GM12878 (cell line): Measurements from ENCODE around the gene CACNA2D3. TPM values are rescaled to one million over a fixed set of nuclear protein-coding genes. Genes with fewer than 3 reads are reported as not detected.

ENCODE experiments used
- ATAC-seq: fragments of 200-7000 bp; cut with Tn5 transposase; 3 replicates; pipeline ENCODE4 v1.9.1; 2020; ENCODE audit warnings: mild to moderate bottlenecking, moderate library complexity
- BruUV-seq: library from RNA; stranded (reverse); fragments of 400-500 nt; replicated peaks from 2 replicates; lab custom pipeline; 2021; lab: Mats Ljungman, UMichigan
- CTCF ChIA-PET: fragments of 300-600 bp; sonication (Branson Sonifier 250); formaldehyde crosslinking; extraction: SDS; loops from one replicate; lab custom pipeline; 2021; ENCODE audit warnings: inconsistent platforms; lab: Yijun Ruan, JAX
- POLR2A ChIA-PET: fragments of 350-600 bp; formaldehyde crosslinking; extraction: SDS; loops from one replicate; lab custom pipeline; 2021; ENCODE audit warnings: inconsistent platforms; lab: Charles Lee
- RAD21 ChIA-PET: fragments of 300-600 bp; sonication (Branson Sonifier 250); formaldehyde crosslinking; loops from one replicate; lab custom pipeline; 2023; ENCODE audit warnings: antibody characterized with exemption; ENCODE audit not compliant: unreplicated experiment; lab: Charles Lee
- SMC1A ChIA-PET: fragments of 300-600 bp; sonication (Branson Sonifier 250); formaldehyde crosslinking; loops from one replicate; lab custom pipeline; 2023; ENCODE audit not compliant: unreplicated experiment, uncharacterized antibody; lab: Charles Lee
- DNase-seq: peaks from one replicate; pipeline ENCODE4 v3.0.0-alpha.2; 2011; ENCODE audit warnings: low read depth, low spot score
- FAIRE-seq: peaks from 3 replicates; lab custom pipeline; 2011; peaks lifted over from hg19 to GRCh38; lab: Jason Lieb, UNC
- H2AFZ ChIP-seq: 2 replicates; pipeline ENCODE4 v1.6.0; 2011; ENCODE audit warnings: low read depth, low read length, control low read depth; ENCODE audit not compliant: control insufficient read depth
- H3K27ac ChIP-seq: 2 replicates; pipeline ENCODE4 v1.5.1; 2011; ENCODE audit warnings: control low read depth; ENCODE audit not compliant: control insufficient read depth, insufficient read depth
- H3K27me3 ChIP-seq, 2 experiments: replicated peaks in 1 of 2; 2 replicates each; pipeline versions ENCODE4 v1.6.0 to v1.6.1; 2011; ENCODE audit warnings: low read length in 1 of 2; ENCODE audit not compliant: control insufficient read depth in 2 of 2, insufficient read depth in 2 of 2
- H3K36me3 ChIP-seq, 2 experiments: 2 replicates each; pipeline ENCODE4 v1.5.1; 2011; ENCODE audit warnings: low read length in 1 of 2; ENCODE audit not compliant: control insufficient read depth in 2 of 2, insufficient read depth in 2 of 2
- H3K4me1 ChIP-seq: 2 replicates; pipeline ENCODE4 v1.6.1; 2011; ENCODE audit warnings: mild to moderate bottlenecking, low read length, moderate library complexity, mixed read lengths; ENCODE audit not compliant: control insufficient read depth, insufficient read depth
- H3K4me2 ChIP-seq: 2 replicates; pipeline ENCODE4 v1.6.0; 2011; ENCODE audit warnings: control low read depth; ENCODE audit not compliant: control insufficient read depth, insufficient read depth
- H3K4me3 ChIP-seq: fragments of 200-600 bp; sonication (generic); 2 replicates; pipeline ENCODE4 v1.5.1; 2016
- H3K79me2 ChIP-seq: 2 replicates; pipeline ENCODE4 v1.6.0; 2011; ENCODE audit warnings: low read length; ENCODE audit not compliant: control insufficient read depth, insufficient read depth
- H3K9ac ChIP-seq: 2 replicates; pipeline ENCODE4 v1.8.0; 2011; ENCODE audit warnings: low read length, control low read depth, mixed read lengths; ENCODE audit not compliant: control insufficient read depth, insufficient read depth
- H3K9me3 ChIP-seq: replicated peaks from 3 replicates; pipeline ENCODE4 v1.5.1; 2011; ENCODE audit warnings: mild to moderate bottlenecking, low read length; ENCODE audit not compliant: control insufficient read depth, insufficient read depth
- H4K20me1 ChIP-seq: 2 replicates; pipeline ENCODE4 v1.6.0; 2011; ENCODE audit not compliant: control insufficient read depth, insufficient read depth
- ASH2L ChIP-seq: fragments of 300-600, 200-600 bp; sonication (generic); IDR thresholded peaks from 2 replicates; pipeline ENCODE4 v1.6.1; 2017; ENCODE audit warnings: low read depth, mild to moderate bottlenecking, borderline replicate concordance
- BRCA1 ChIP-seq: IDR thresholded peaks from 2 replicates; pipeline ENCODE4 v1.6.1; 2011; ENCODE audit warnings: low read depth, low read length, improper control_type of control experiment
- DPF2 ChIP-seq: fragments of 450-650 bp; IDR thresholded peaks from 2 replicates; pipeline ENCODE4 v1.6.1; 2017; ENCODE audit warnings: mild to moderate bottlenecking
- ETV6 ChIP-seq, 2 experiments: fragments of 450-650 bp in 1 of 2; IDR thresholded peaks in 1 of 2; conservative IDR thresholded peaks in 1 of 2; 2 replicates each; pipeline ENCODE4 v1.6.1; 2014; ENCODE audit warnings: antibody characterized with exemption in 1 of 2, borderline replicate concordance in 1 of 2, low read depth in 1 of 2, mild to moderate bottlenecking in 1 of 2, moderate library complexity in 1 of 2
- LARP7 ChIP-seq: fragments of 450-650 bp; IDR thresholded peaks from 2 replicates; pipeline ENCODE4 v1.6.1; 2017; ENCODE audit warnings: mild to moderate bottlenecking
- RAD51 ChIP-seq: fragments of 450-650 bp; IDR thresholded peaks from 2 replicates; pipeline ENCODE4 v1.6.1; 2016; ENCODE audit warnings: moderate library complexity, mild to moderate bottlenecking, inconsistent platforms
- RB1 ChIP-seq: fragments of 450-650 bp; formaldehyde crosslinking; IDR thresholded peaks from 2 replicates; pipeline ENCODE4 v1.6.1; 2017; ENCODE audit warnings: mild to moderate bottlenecking, borderline replicate concordance
- RUNX3 ChIP-seq: IDR thresholded peaks from 2 replicates; pipeline ENCODE4 v1.6.1; 2012; ENCODE audit warnings: low read length, inconsistent platforms
- ZNF217 ChIP-seq: fragments of 450-650 bp; IDR thresholded peaks from 2 replicates; pipeline ENCODE4 v1.6.1; 2017; ENCODE audit warnings: antibody characterized with exemption, mild to moderate bottlenecking
- WGBS: methylation state at CpG from one replicate; pipeline ENCODE4 v1.1.6; 2016; ENCODE audit warnings: low lambda C conversion rate; ENCODE audit not compliant: insufficient replicate concordance, insufficient coverage; ENCODE audit errors: missing lambda C conversion rate; 5-methylcytosine and 5-hydroxymethylcytosine counted together
- in situ Hi-C: fragments of 300-500 bp; cut with MboI; formaldehyde crosslinking; loops from 9 replicates; pipeline ENCODE4 v1.14.3; 2018; ENCODE audit warnings: mixed read lengths
- intact Hi-C: fragments of 100-400 bp; cut with micrococcal nuclease; formaldehyde crosslinking; loops from one replicate; pipeline ENCODE4 v1.14.2; 2022; ENCODE audit not compliant: unreplicated experiment
- polyA plus RNA-seq, 11 experiments: library from polyadenylated mRNA; depleted of rRNA in 4 of 11; unstranded in 6 of 11; stranded (reverse) in 5 of 11; fragments of >200 nt; fragmentation: Nextera tagmentation in 4 of 11; fragmentation: Illumina TruSeq in 1 of 11; extraction: Ambion mirVana in 4 of 11; extraction: Trizol in 1 of 11; gene quantifications; 1 replicate in 1 of 11; 2 replicates in 10 of 11; pipeline versions ENCODE4 v1.2.1 to v1.2.3, GENCODE V29; 2011 to 2016; ENCODE audit warnings: inconsistent platforms in 2 of 11, missing spikeins in 2 of 11, low read depth in 1 of 11
- total RNA-seq, 4 experiments: library from RNA; depleted of rRNA in 3 of 4; stranded (reverse); fragments of >200 nt in 3 of 4; fragmentation: Illumina TruSeq in 1 of 4; extraction: Trizol in 1 of 4; gene quantifications; 2 replicates each; pipeline versions ENCODE4 v1.2.1 to v1.2.3, GENCODE V29; 2013 to 2021
- TF ChIP-seq, protein P1 (sequence below): IDR thresholded peaks from 2 replicates; pipeline ENCODE4 v1.6.1; 2012; ENCODE audit warnings: low read depth, low read length, improper control_type of control experiment
- TF ChIP-seq, protein P2 (sequence below): fragments of 150-350 bp; IDR thresholded peaks from 2 replicates; pipeline ENCODE4 v1.6.1; 2014; ENCODE audit warnings: mild to moderate bottlenecking, low read depth, low read length
- TF ChIP-seq, protein P3 (sequence below): IDR thresholded peaks from 2 replicates; pipeline ENCODE4 v1.6.1; 2012; ENCODE audit warnings: low read length, inconsistent platforms

CACNA2D3 gene
- total and polyA plus RNA-seq, 10 of the 15 experiments (the other 5 are each of a cell fraction or from before 2014, with no cell fraction given): not detected

DNA sequence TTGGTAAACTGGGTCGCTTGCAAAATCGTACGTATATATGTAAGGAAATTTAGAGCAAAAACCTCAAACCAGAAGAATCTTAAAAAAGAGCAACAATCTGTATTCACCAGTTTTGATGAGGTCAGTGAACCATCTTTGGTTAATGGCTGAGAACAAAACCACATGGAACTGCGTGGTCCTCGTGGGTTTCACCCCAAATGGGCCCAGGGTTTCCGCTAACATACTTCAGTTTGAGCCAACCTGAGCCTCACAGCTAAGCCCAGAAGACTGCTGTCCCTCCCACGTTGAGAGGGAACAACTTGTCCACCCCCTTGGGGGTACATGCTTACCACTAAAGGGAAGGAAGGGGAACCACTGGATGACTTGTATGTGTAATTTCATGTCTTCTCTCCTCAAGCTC, 204.6 kb downstream of the CACNA2D3 start:
- Histone ChIP-seq H4K20me1 (no peaks in the 10 kb centered on the region), H3K9me3 (no peaks in the 10 kb centered on the region), H2AFZ (no peak overlapping the region), H3K79me2 (no peaks in the 10 kb centered on the region), H3K4me2 (no peak overlapping the region), H3K4me1 (no peaks in the 10 kb centered on the region), H3K27me3 (no peaks in the 10 kb centered on the region; a peak in 2 of 4 replicates), H3K4me3 (no peak overlapping the region), H3K27ac (no peak overlapping the region), H3K9ac (no peak overlapping the region), H3K36me3 (no peaks in the 10 kb centered on the region)
- whole genome bisulfite sequencing: 17% methylated on average over 7 of the region's 7 CpGs
- ChIA-PET POLR2A (no interaction called here), CTCF (no interaction called here), SMC1A (no interaction called here), RAD21 (no interaction called here)
- intact Hi-C loops (no loop called here), in situ Hi-C loops (no loop called here)
- TF ChIP-seq, protein P1, sequence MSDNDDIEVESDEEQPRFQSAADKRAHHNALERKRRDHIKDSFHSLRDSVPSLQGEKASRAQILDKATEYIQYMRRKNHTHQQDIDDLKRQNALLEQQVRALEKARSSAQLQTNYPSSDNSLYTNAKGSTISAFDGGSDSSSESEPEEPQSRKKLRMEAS: no peak
- TF ChIP-seq ZNF217 (no peak), RUNX3 (no peak), ETV6 (conservative IDR thresholded peaks at IDR 0.05 in 1 of 2, IDR thresholded peaks at IDR 0.05 in 1 of 2; ENCODE audit: borderline replicate concordance in 1 of 2, low read depth in 1 of 2) (no peak), ASH2L (no peak), RAD51 (no peak), BRCA1 (no peak), LARP7 (no peak), RB1 (no peak), DPF2 (no peak)
- TF ChIP-seq, protein P2, sequence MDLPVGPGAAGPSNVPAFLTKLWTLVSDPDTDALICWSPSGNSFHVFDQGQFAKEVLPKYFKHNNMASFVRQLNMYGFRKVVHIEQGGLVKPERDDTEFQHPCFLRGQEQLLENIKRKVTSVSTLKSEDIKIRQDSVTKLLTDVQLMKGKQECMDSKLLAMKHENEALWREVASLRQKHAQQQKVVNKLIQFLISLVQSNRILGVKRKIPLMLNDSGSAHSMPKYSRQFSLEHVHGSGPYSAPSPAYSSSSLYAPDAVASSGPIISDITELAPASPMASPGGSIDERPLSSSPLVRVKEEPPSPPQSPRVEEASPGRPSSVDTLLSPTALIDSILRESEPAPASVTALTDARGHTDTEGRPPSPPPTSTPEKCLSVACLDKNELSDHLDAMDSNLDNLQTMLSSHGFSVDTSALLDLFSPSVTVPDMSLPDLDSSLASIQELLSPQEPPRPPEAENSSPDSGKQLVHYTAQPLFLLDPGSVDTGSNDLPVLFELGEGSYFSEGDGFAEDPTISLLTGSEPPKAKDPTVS: no peak
- TF ChIP-seq, protein P3, sequence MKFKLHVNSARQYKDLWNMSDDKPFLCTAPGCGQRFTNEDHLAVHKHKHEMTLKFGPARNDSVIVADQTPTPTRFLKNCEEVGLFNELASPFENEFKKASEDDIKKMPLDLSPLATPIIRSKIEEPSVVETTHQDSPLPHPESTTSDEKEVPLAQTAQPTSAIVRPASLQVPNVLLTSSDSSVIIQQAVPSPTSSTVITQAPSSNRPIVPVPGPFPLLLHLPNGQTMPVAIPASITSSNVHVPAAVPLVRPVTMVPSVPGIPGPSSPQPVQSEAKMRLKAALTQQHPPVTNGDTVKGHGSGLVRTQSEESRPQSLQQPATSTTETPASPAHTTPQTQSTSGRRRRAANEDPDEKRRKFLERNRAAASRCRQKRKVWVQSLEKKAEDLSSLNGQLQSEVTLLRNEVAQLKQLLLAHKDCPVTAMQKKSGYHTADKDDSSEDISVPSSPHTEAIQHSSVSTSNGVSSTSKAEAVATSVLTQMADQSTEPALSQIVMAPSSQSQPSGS: no peak
- ATAC-seq (no peak), FAIRE-seq (no peak), DNase-seq (no peak)
- BruUV-seq: no TSS peak
